HepG2 (cell line): Measurements from ENCODE around the gene ZNF563. TPM values are rescaled to one million over a fixed set of nuclear protein-coding genes. Genes with fewer than 3 reads are reported as not detected.
A peak's percentile ranks its signal among the peaks of the same experiment; 100 is the strongest.

Source experiments
- ATAC-seq: fragments of 200-7000 bp; cut with Tn5 transposase; 3 replicates; pipeline ENCODE4 v1.9.1; 2020; ENCODE audit warnings: mild to moderate bottlenecking, moderate library complexity
- BruUV-seq: library from RNA; stranded (reverse); fragments of 400-500 nt; replicated peaks from 2 replicates; lab custom pipeline; 2021; lab: Mats Ljungman, UMichigan
- CTCF ChIA-PET: fragments of 300-600 bp; formaldehyde crosslinking; extraction: SDS; loops from one replicate; lab custom pipeline; 2021; ENCODE audit warnings: low total read pairs, inconsistent platforms, low intra/inter-chr PET ratio; lab: Yijun Ruan, JAX
- POLR2A ChIA-PET: fragments of 350-600 bp; sonication (Branson Sonifier 250); formaldehyde crosslinking; loops from one replicate; lab custom pipeline; 2020; ENCODE audit warnings: antibody characterized with exemption, inconsistent platforms; lab: Yijun Ruan, JAX
- DNase-seq: peaks from one replicate; pipeline ENCODE4 v3.0.0-alpha.2; 2015; ENCODE audit warnings: low spot score
- FAIRE-seq: peaks from 3 replicates; lab custom pipeline; 2011; peaks lifted over from hg19 to GRCh38; lab: Jason Lieb, UNC
- H2AFZ ChIP-seq: one replicate; pipeline ENCODE4 v1.6.1; 2011; ENCODE audit warnings: low read length, inconsistent platforms
- H3K27ac ChIP-seq: fragments of 300-600 bp; 3 replicates; pipeline ENCODE4 v1.8.0; 2011; ENCODE audit warnings: mixed run types, mild to moderate bottlenecking, mixed read lengths, low read length, inconsistent platforms; ENCODE audit not compliant: insufficient read depth; ENCODE audit errors: extremely low read length
- H3K27me3 ChIP-seq, 2 experiments: fragments of 200-600 bp in 1 of 2; 2 replicates in 1 of 2; 3 replicates in 1 of 2; pipeline versions ENCODE4 v1.6.0 to v1.8.0; 2011; ENCODE audit warnings: low read length in 2 of 2, mild to moderate bottlenecking in 2 of 2, moderate library complexity in 2 of 2, inconsistent platforms in 1 of 2; ENCODE audit not compliant: insufficient read depth in 2 of 2, control insufficient read depth in 1 of 2
- H3K36me3 ChIP-seq, 2 experiments: fragments of 200-600 bp in 1 of 2; replicated peaks in 1 of 2; 2 replicates in 1 of 2; 3 replicates in 1 of 2; pipeline versions ENCODE4 v1.5.1 to v1.8.0; 2011; ENCODE audit warnings: low read length in 2 of 2, inconsistent platforms in 1 of 2; ENCODE audit not compliant: insufficient read depth in 2 of 2, control insufficient read depth in 1 of 2
- H3K4me1 ChIP-seq: 2 replicates; pipeline ENCODE4 v1.5.1; 2012; ENCODE audit warnings: low read length, inconsistent platforms; ENCODE audit not compliant: insufficient read depth
- H3K4me2 ChIP-seq: 2 replicates; pipeline ENCODE4 v1.6.0; 2011; ENCODE audit warnings: low read depth, low read length, inconsistent platforms
- H3K4me3 ChIP-seq, 3 experiments: fragments of 200-600 bp in 1 of 3; sonication (generic), shearing (Covaris generic) in 1 of 3; replicated peaks in 1 of 3; 2 replicates each; pipeline ENCODE4 v1.5.1; 2011 to 2016; ENCODE audit warnings: low read length in 3 of 3, inconsistent platforms in 2 of 3, low read depth in 2 of 3, mild to moderate bottlenecking in 2 of 3, control low read depth in 1 of 3, mixed read lengths in 1 of 3; ENCODE audit not compliant: insufficient read depth in 1 of 3
- H3K79me2 ChIP-seq: one replicate; pipeline ENCODE4 v1.6.1; 2011; ENCODE audit warnings: low read length, inconsistent platforms; ENCODE audit not compliant: insufficient read depth
- H3K9ac ChIP-seq: 2 replicates; pipeline ENCODE4 v1.6.0; 2011; ENCODE audit warnings: mild to moderate bottlenecking, low read depth, low read length, inconsistent platforms; ENCODE audit not compliant: insufficient read depth
- H3K9me3 ChIP-seq: 2 replicates; pipeline ENCODE4 v1.5.1; 2012; ENCODE audit warnings: mild to moderate bottlenecking, low read length
- H4K20me1 ChIP-seq: 2 replicates; pipeline ENCODE4 v1.6.0; 2011; ENCODE audit warnings: inconsistent platforms, mild to moderate bottlenecking, low read length, moderate library complexity; ENCODE audit not compliant: insufficient read depth
- BORCS8-MEF2B ChIP-seq: sonication (generic); formaldehyde crosslinking; IDR thresholded peaks from 2 replicates; pipeline ENCODE4 v1.8.0; 2022; ENCODE audit warnings: mild to moderate bottlenecking, missing genetic modification reagents
- CREM ChIP-seq, 2 experiments: sonication (generic) in 1 of 2; formaldehyde crosslinking in 1 of 2; IDR thresholded peaks; 2 replicates each; pipeline versions ENCODE4 v1.4.0 to v1.6.1; 2016 to 2020; ENCODE audit warnings: antibody characterized with exemption in 1 of 2, mild to moderate bottlenecking in 1 of 2, missing genetic modification reagents in 1 of 2
- FOXO4 ChIP-seq: sonication (generic); formaldehyde crosslinking; conservative IDR thresholded peaks from 2 replicates; pipeline ENCODE4 v1.8.1; 2023; ENCODE audit warnings: missing genetic modification reagents
- FOXP1 ChIP-seq, 2 experiments: fragments of 450-650 bp in 1 of 2; IDR thresholded peaks; 2 replicates each; pipeline ENCODE4 v1.6.1; 2017 to 2018; ENCODE audit warnings: antibody characterized with exemption in 1 of 2
- GATAD2A ChIP-seq: IDR thresholded peaks from 2 replicates; pipeline ENCODE4 v1.6.1; 2016
- PAXIP1 ChIP-seq: sonication (generic); formaldehyde crosslinking; conservative IDR thresholded peaks from 2 replicates; pipeline ENCODE4 v1.4.0; 2020; ENCODE audit warnings: mild to moderate bottlenecking, missing genetic modification reagents, moderate library complexity
- TCF7 ChIP-seq: sonication (generic); IDR thresholded peaks from 2 replicates; pipeline ENCODE4 v1.6.1; 2016; ENCODE audit warnings: antibody characterized with exemption, low read depth
- TFE3 ChIP-seq: IDR thresholded peaks from 2 replicates; pipeline ENCODE4 v1.6.1; 2016
- TGIF2 ChIP-seq: IDR thresholded peaks from 2 replicates; pipeline ENCODE4 v1.6.1; 2016; ENCODE audit warnings: control low read depth, missing compliant biosample characterization
- TRIM24 ChIP-seq: sonication (generic); formaldehyde crosslinking; IDR thresholded peaks from 2 replicates; pipeline ENCODE4 v1.8.0; 2022; ENCODE audit warnings: mild to moderate bottlenecking, missing genetic modification reagents
- ZFP91 ChIP-seq: sonication (generic); formaldehyde crosslinking; IDR thresholded peaks from 2 replicates; pipeline ENCODE4 v1.9.0; 2022; ENCODE audit warnings: missing genetic modification reagents, mild to moderate bottlenecking, borderline replicate concordance
- ZNF205 ChIP-seq: IDR thresholded peaks from 2 replicates; pipeline ENCODE4 v1.6.1; 2018; ENCODE audit warnings: missing biosample characterization, missing genetic modification reagents
- ZNF460 ChIP-seq: sonication (generic); formaldehyde crosslinking; IDR thresholded peaks from 2 replicates; pipeline ENCODE4 v1.5.1; 2020; ENCODE audit warnings: missing genetic modification reagents, mild to moderate bottlenecking, borderline replicate concordance
- ZNF644 ChIP-seq: IDR thresholded peaks from 2 replicates; pipeline ENCODE4 v1.6.1; 2016; ENCODE audit warnings: low read depth
- ZNF781 ChIP-seq: sonication (generic); formaldehyde crosslinking; IDR thresholded peaks from 2 replicates; pipeline ENCODE4 v1.5.1; 2020; ENCODE audit warnings: borderline replicate concordance, mild to moderate bottlenecking, missing genetic modification reagents; ENCODE audit errors: not compliant biosample characterization
- ZNF841 ChIP-seq: sonication (generic); formaldehyde crosslinking; IDR thresholded peaks from 2 replicates; pipeline ENCODE4 v1.8.1; 2023; ENCODE audit warnings: missing genetic modification reagents, borderline replicate concordance
- WGBS: methylation state at CpG from one replicate; pipeline ENCODE4 v1.1.6; 2017; ENCODE audit warnings: low lambda C conversion rate; 5-methylcytosine and 5-hydroxymethylcytosine counted together
- in situ Hi-C: cut with HindIII; loops from 2 replicates; pipeline ENCODE4 v1.10.0; 2017; ENCODE audit warnings: low pct_unique_long_range_greater_than_20kb; ENCODE audit not compliant: extremely low pct_ligation_motif_present
- intact Hi-C: fragments of 100-400 bp; cut with micrococcal nuclease; formaldehyde crosslinking; loops from one replicate; pipeline ENCODE4 v1.10.0; 2022; ENCODE audit not compliant: unreplicated experiment
- polyA plus RNA-seq, 8 experiments: library from polyadenylated mRNA; depleted of rRNA in 3 of 8; stranded (reverse) in 7 of 8; unstranded in 1 of 8; fragments of >200 nt; fragmentation: Illumina TruSeq in 4 of 8; extraction: Trizol in 4 of 8; gene quantifications; 2 replicates each; pipeline versions ENCODE4 v1.2.1 to v1.2.3, GENCODE V29; 2011 to 2016; ENCODE audit warnings: low read depth in 4 of 8, missing spikeins in 1 of 8, mixed read lengths in 1 of 8; ENCODE audit not compliant: insufficient read depth in 1 of 8
- total RNA-seq, 5 experiments: library from RNA; depleted of rRNA; stranded (reverse); fragments of >200 nt; fragmentation: Illumina TruSeq; extraction: Trizol; gene quantifications; 2 replicates each; pipeline ENCODE4 v1.2.3, GENCODE V29; 2016; ENCODE audit warnings: low read depth in 1 of 5

ZNF563 gene
- total and polyA plus RNA-seq, 2 of the 13 experiments (the other 11 are each of a cell fraction or from before 2014, with no cell fraction given): 7.5 to 19.5 TPM

- H4K20me1 ChIP-seq: no peaks in the 10 kb centered on the region
- FAIRE-seq: peak; percentile 32
- BruUV-seq: no TSS peak
- peak overlapping the region; percentile 79 for H3K4me2 ChIP-seq
- H3K79me2 ChIP-seq: no peaks in the 10 kb centered on the region
- peak overlapping the region; percentile 40 for H3K9ac ChIP-seq
- in situ Hi-C loops: no loop called here
- DNase-seq: peak; percentile 85
- no peaks in the 10 kb centered on the region for H3K9me3 ChIP-seq
- WGBS: 22% methylated on average over 7 of the region's 7 CpGs
- intact Hi-C loops: no loop called here
- no peak overlapping the region for H2AFZ ChIP-seq
- ChIA-PET CTCF (no interaction called here), POLR2A (interaction anchor here (1.7 to 4.3 kb wide), 4 partner anchors 17 to 51 kb away, joined by 4 to 26 read pairs (median 14); partner anchors contain the start of genes ZNF44, ZNF442 and ZNF563)
- H3K4me3 ChIP-seq: peak overlapping the region in 2 of 3 experiments; percentile 34 to 38; a peak in 2 of 6 replicates
- ATAC-seq: peak; percentile 79
- H3K27ac ChIP-seq: peak overlapping the region; percentile 75
- H3K4me1 ChIP-seq: peaks cover 25% of the 10 kb centered on the region
- H3K27me3 ChIP-seq: no peaks in the 10 kb centered on the region
- H3K36me3 ChIP-seq: peaks cover 9 to 13% of the 10 kb centered on the region in 2 experiments; a peak in 4 of 5 replicates
- no peak for TF ChIP-seq ZNF781 (CRISPR knock-in tag)
- 0 out of 2 replicates have a peak, but pooled peaks have one; percentile 47 for TF ChIP-seq FOXO4 (CRISPR knock-in tag)
- no peak for TF ChIP-seq TRIM24 (CRISPR knock-in tag)
- no peak for TF ChIP-seq ZNF841 (CRISPR knock-in tag)
- TF ChIP-seq FOXP1 (IDR thresholded peaks at IDR 0.05): no peak
- peak; percentile 20; the same call in 1 of the 2 replicates for TF ChIP-seq FOXP1 (CRISPR knock-in tag; IDR thresholded peaks at IDR 0.05)
- TF ChIP-seq GATAD2A: peak; percentile 52
- no peak for TF ChIP-seq ZNF460 (CRISPR knock-in tag)
- peak; percentile 76; the same call in 1 of the 2 replicates for TF ChIP-seq TGIF2 (CRISPR knock-in tag)
- TF ChIP-seq TFE3 (CRISPR knock-in tag): peak; percentile 55; the same call in 1 of the 2 replicates
- TF ChIP-seq ZFP91 (CRISPR knock-in tag): no peak
- 0 out of 2 replicates have a peak, but pooled peaks have one; percentile 27 for TF ChIP-seq ZNF205 (CRISPR knock-in tag)
- TF ChIP-seq ZNF644 (CRISPR knock-in tag): peak; percentile 40; the same call in 1 of the 2 replicates
- TF ChIP-seq CREM (IDR thresholded peaks at IDR 0.05): peak; percentile 17; the same call in 1 of the 2 replicates
- TF ChIP-seq CREM (CRISPR knock-in tag; IDR thresholded peaks at IDR 0.05): no peak
- TF ChIP-seq TCF7: peak; percentile 64
- no peak for TF ChIP-seq BORCS8-MEF2B (CRISPR knock-in tag)
- 0 out of 2 replicates have a peak, but pooled peaks have one; percentile 19 for TF ChIP-seq PAXIP1 (CRISPR knock-in tag)
Observed at GRCh38 chr19:12314553-12314952, 18.9 kb downstream of the ZNF563 start.
